NCI-H82 treated with DMSO at 0.1 percent for 48 hours (cell line): ENCODE results near the gene C16orf87.

Experiments
- DNase-seq: peaks from one replicate; lab custom pipeline; 2025; ENCODE audit not compliant: unreplicated experiment; lab: John Stamatoyannopoulos, UW

The C16orf87 gene

GRCh38 chr16:46759309-46759708, 71.7 kb downstream of the C16orf87 start:
- DNase-seq, result no peak

GRCh38 chr16:46757339-46758050, 73.5 kb downstream of the C16orf87 start:
- no peak for DNase-seq

GRCh38 chr16:46756772-46757171, 74.2 kb downstream of the C16orf87 start:
- DNase-seq, result no peak

- no peak for DNase-seq
Observed at GRCh38 chr16:46753015-46753414, 78.0 kb downstream of the C16orf87 start.

GRCh38 chr16:46751381-46751780, 79.6 kb downstream of the C16orf87 start:
- no peak for DNase-seq

- DNase-seq, result no peak
Observed at GRCh38 chr16:46748775-46749705, 81.9 kb downstream of the C16orf87 start.

GRCh38 chr16:46747777-46748651, 83.0 kb downstream of the C16orf87 start, which contains the start of gene MYLK3:
Gene MYLK3, minus strand, starts transcription at chr16:46748344. Its CDS starts 151 bp downstream, at chr16:46748193.
- DNase-seq, result no peak

GRCh38 chr16:46746821-46747776, 83.9 kb downstream of the C16orf87 start:
- no peak for DNase-seq
